ENCODE measurements around the gene HSF5.

GRCh38 chr17:58386708-58387107 is 101.5 kb downstream of the HSF5 start:
- TF ChIP-seq CTCF (IDR thresholded peaks at IDR 0.05) (no peak), EP300 (IDR thresholded peaks at IDR 0.05) (no peak)

Measured in upper lobe of left lung (tissue), 4 donors.